Choroid plexus epithelial cell (primary cell): ENCODE results near the gene BSND.

Experiments
- DNase-seq: peaks from one replicate; pipeline ENCODE4 v3.0.0-alpha.2; 2010; ENCODE audit warnings: low read depth
- H3K4me3 ChIP-seq: 2 replicates; pipeline ENCODE4 v1.5.1; 2011; ENCODE audit warnings: low read depth, mild to moderate bottlenecking, control low read depth, low read length, moderate library complexity
- CTCF ChIP-seq: conservative IDR thresholded peaks from 2 replicates; pipeline ENCODE4 v1.5.1; 2011; ENCODE audit warnings: low read depth, mild to moderate bottlenecking, control low read depth, inconsistent platforms, low read length, moderate library complexity

The BSND gene

GRCh38 chr1:55051621-55052020 is 52.9 kb downstream of the BSND start:
- TF ChIP-seq CTCF = no peak
- no peak overlapping the region for H3K4me3 ChIP-seq
- DNase-seq = no peak

- DNase-seq = no peak
- H3K4me3 ChIP-seq = no peak overlapping the region
- TF ChIP-seq CTCF = no peak
Observed at GRCh38 chr1:55052221-55053142, 53.7 kb downstream of the BSND start.

- no peak overlapping the region for H3K4me3 ChIP-seq
- DNase-seq = peak; percentile 86
- TF ChIP-seq CTCF = no peak
Observed at GRCh38 chr1:55053265-55053954, 54.7 kb downstream of the BSND start.

GRCh38 chr1:55054396-55054795 is 55.7 kb downstream of the BSND start:
- no peak overlapping the region for H3K4me3 ChIP-seq
- TF ChIP-seq CTCF = no peak
- no peak for DNase-seq

GRCh38 chr1:55055084-55055882 is 56.5 kb downstream of the BSND start:
- no peak overlapping the region for H3K4me3 ChIP-seq
- no peak for TF ChIP-seq CTCF
- no peak for DNase-seq

GRCh38 chr1:55055951-55056631 is 57.4 kb downstream of the BSND start:
- no peak overlapping the region for H3K4me3 ChIP-seq
- no peak for DNase-seq
- no peak for TF ChIP-seq CTCF
